ENCODE data around the gene L3MBTL3. TPM values are rescaled to one million over a fixed set of nuclear protein-coding genes. Genes with fewer than 3 reads are reported as not detected.

Gene L3MBTL3
- total RNA-seq, 2 donors from 2014 or later = 23.7 to 39.7 TPM

DNA sequence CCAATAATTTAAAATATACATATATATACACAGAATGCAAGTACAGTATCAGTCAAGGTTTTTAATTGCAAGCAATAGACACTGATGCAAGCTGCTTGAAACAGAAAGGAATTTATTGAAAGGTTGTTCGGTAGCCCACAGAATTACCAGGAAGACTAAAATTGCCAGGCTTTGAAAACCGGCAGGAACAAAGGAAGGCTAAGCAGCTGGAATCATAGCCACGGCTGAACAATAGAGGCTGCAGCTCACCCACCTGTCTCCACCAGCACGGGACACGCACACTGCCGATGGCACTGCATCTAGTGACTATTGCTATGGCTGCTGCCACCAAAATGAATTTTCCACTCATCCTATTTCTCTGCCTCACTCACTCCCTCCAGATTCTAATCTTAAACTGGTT is 22.0 kb upstream of the L3MBTL3 start:
- H3K9me3 ChIP-seq (ENCODE audit: control insufficient read depth, low read length) = no peaks in the 10 kb centered on the region
- Mint-ChIP-seq H3K4me1 (peaks cover 6% of the 10 kb centered on the region), H3K27me3 (ENCODE audit: insufficient read depth) (no peaks in the 10 kb centered on the region), H3K4me3 (no peak overlapping the region), H3K27ac (no peak overlapping the region), H3K9me3 (no peaks in the 10 kb centered on the region), H3K36me3 (ENCODE audit: low read depth) (no peaks in the 10 kb centered on the region)
- no peak for TF ChIP-seq CTCF (conservative IDR thresholded peaks at IDR 0.05)
- H3K27ac ChIP-seq (ENCODE audit: low read depth, low read length) = no peak overlapping the region
- H3K9ac ChIP-seq (ENCODE audit: extremely low read depth, low read length, poor library complexity, severe bottlenecking) = no peak overlapping the region
- no peaks in the 10 kb centered on the region for H3K4me1 ChIP-seq (ENCODE audit: control insufficient read depth, insufficient read depth, low read length)
- no peaks in the 10 kb centered on the region for H3K27me3 ChIP-seq (ENCODE audit: control insufficient read depth, insufficient read depth, low read length, poor library complexity, severe bottlenecking)
- H3K36me3 ChIP-seq (ENCODE audit: control insufficient read depth, insufficient read depth, low read length) = no peaks in the 10 kb centered on the region
- no peak overlapping the region for H3K4me3 ChIP-seq (ENCODE audit: low read length)
- 74 to 90% methylated on average over 6 of the region's 6 CpGs for WGBS, 2 experiments (ENCODE audit: insufficient coverage in 1 of 2, insufficient read length in 1 of 2)
- DNase-seq = no peak

DNA sequence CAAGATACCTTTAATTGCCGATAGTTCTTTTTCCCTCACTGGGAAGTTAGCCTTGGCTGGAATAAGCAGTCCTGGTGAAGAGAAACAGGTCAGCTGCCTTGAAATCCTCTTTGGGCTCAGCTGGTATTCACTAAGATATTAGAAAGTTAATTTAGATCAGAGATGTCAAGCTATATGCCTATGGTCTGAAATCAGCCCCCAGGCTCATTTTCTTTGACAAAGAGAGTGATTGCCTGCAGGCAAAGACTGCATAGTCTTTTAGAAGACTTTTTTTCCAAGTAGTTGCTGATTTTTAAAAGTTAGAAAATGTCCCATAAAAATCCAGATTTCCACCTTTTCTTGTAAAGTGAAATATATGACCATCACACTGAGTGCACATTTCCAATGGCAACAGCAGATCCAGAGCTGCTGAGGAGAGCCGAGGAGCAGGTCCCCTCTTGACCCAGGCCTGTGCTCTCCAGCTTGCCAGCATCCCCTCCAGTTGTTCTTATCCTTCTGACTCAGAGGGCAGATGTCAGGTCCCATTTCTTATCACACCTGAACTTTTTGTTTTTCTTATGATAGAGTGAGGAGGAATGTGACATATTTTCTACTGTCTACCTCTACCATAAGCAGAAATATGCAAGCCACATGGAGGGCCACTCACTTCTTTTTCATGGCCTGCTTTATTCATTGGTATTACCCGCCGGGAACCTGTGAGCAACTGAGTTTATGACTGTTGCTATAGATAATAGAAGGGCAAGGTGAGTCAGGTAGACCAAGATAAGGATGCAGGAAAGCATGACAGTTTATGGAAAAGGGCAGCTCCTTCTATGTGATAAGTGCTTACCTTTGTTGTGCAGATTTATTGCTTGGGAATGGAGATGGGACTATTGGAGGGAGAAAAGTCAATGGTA is 17.6 kb upstream of the L3MBTL3 start:
- peak; percentile 57 for DNase-seq
- peaks cover 6% of the 10 kb centered on the region for H3K4me1 Mint-ChIP-seq
- H3K27ac Mint-ChIP-seq = peak overlapping the region; percentile 75
- TF ChIP-seq CTCF (conservative IDR thresholded peaks at IDR 0.05) = no peak
- no peak overlapping the region for H3K4me3 Mint-ChIP-seq
- Histone ChIP-seq H3K9me3 (ENCODE audit: control insufficient read depth, low read length) (no peaks in the 10 kb centered on the region), H3K27me3 (ENCODE audit: control insufficient read depth, insufficient read depth, low read length, poor library complexity, severe bottlenecking) (no peaks in the 10 kb centered on the region), H3K27ac (ENCODE audit: low read depth, low read length) (no peak overlapping the region), H3K9ac (ENCODE audit: extremely low read depth, low read length, poor library complexity, severe bottlenecking) (no peak overlapping the region), H3K4me3 (ENCODE audit: low read length) (no peak overlapping the region), H3K4me1 (ENCODE audit: control insufficient read depth, insufficient read depth, low read length) (no peaks in the 10 kb centered on the region), H3K36me3 (ENCODE audit: control insufficient read depth, insufficient read depth, low read length) (no peaks in the 10 kb centered on the region)
- H3K27me3 Mint-ChIP-seq (ENCODE audit: insufficient read depth) = no peaks in the 10 kb centered on the region
- H3K9me3 Mint-ChIP-seq = no peaks in the 10 kb centered on the region
- H3K36me3 Mint-ChIP-seq (ENCODE audit: low read depth) = no peaks in the 10 kb centered on the region
- 61 to 100% methylated on average over 2 to 4 of the region's 4 CpGs for WGBS, 2 experiments (ENCODE audit: insufficient coverage in 1 of 2, insufficient read length in 1 of 2)

DNA sequence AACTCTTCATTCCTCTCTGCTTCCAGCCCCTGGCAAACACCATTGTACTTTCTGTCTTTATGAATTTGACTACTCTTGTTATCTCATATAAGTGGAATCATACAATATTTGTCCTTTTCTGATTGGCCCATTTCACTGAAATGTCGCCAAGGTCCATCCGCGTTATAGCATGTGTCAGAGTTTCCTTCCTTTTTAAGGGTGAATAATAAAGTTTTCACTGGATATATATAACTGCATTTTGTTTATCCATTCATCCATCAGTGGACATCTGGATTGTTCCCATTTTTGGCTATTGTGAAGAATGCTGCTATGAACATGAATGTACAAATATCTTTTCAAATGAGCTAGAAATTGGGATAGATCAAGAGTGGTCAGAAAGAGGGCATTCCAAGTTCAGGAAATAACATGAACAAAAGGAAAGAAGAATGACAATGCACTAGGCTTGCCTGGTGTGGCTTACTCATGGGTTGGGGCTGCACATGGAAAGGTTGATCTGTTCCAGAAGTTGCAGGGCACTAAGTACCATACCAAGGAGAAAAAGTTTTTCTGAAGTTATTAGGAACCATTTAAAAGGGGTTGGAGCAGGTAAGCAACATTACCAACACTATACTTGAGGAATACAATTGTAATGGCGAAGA is 10.0 kb upstream of the L3MBTL3 start:
- Histone ChIP-seq H3K4me3 (ENCODE audit: low read length) (no peak overlapping the region), H3K27me3 (ENCODE audit: control insufficient read depth, insufficient read depth, low read length, poor library complexity, severe bottlenecking) (no peaks in the 10 kb centered on the region), H3K27ac (ENCODE audit: low read depth, low read length) (no peak overlapping the region), H3K9me3 (ENCODE audit: control insufficient read depth, low read length) (no peaks in the 10 kb centered on the region), H3K36me3 (ENCODE audit: control insufficient read depth, insufficient read depth, low read length) (no peaks in the 10 kb centered on the region), H3K4me1 (ENCODE audit: control insufficient read depth, insufficient read depth, low read length) (no peaks in the 10 kb centered on the region), H3K9ac (ENCODE audit: extremely low read depth, low read length, poor library complexity, severe bottlenecking) (no peak overlapping the region)
- H3K4me1 Mint-ChIP-seq = peaks cover 9% of the 10 kb centered on the region
- 74% methylated on average over 4 of the region's 4 CpGs; no CpG with 5 or more reads in 1 of the 2 experiments for WGBS, 2 experiments (ENCODE audit: insufficient coverage in 1 of 2, insufficient read length in 1 of 2)
- TF ChIP-seq CTCF (conservative IDR thresholded peaks at IDR 0.05) = no peak
- no peak for DNase-seq
- no peaks in the 10 kb centered on the region for H3K9me3 Mint-ChIP-seq
- H3K4me3 Mint-ChIP-seq = no peak overlapping the region
- H3K27ac Mint-ChIP-seq = no peak overlapping the region
- no peaks in the 10 kb centered on the region for H3K36me3 Mint-ChIP-seq (ENCODE audit: low read depth)
- no peaks in the 10 kb centered on the region for H3K27me3 Mint-ChIP-seq (ENCODE audit: insufficient read depth)

Data from endodermal cell (in vitro differentiated cells).